ENCODE data around the gene WDR86. TPM values are rescaled to one million over a fixed set of nuclear protein-coding genes. Genes with fewer than 3 reads are reported as not detected.

Gene WDR86
- total and polyA plus RNA-seq, 2 of the 4 experiments (the other 2 are of a cell fraction), result not detected

DNA sequence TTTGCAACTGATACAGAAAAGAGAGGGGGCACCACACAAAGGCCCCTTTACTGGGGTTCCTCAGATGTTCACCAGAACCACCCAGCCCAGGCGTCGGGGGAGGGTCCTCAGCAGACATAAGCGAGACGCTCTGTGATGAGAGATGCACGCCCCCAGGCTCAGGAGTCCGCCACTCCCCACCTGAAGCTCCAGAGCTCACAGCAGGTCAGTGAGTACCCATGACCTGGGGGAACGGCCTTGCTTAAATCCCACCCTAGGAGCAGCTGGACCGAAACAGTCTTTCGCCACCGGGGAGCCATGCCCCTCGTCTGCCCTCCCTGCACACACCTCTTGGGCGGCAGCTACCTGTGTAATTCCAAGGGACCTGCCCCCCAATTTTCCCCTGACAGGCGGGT lies 27.3 kb upstream of the WDR86 start:
- ChIA-PET CTCF (interaction anchor here (1.3 kb wide), 1 partner anchor 69 kb away, joined by 3 read pairs; no protein-coding TSS in a partner anchor), POLR2A (ENCODE audit: unreplicated experiment) (no interaction called here)
- BruUV-seq (replicated peaks), result no TSS peak
- Histone ChIP-seq H4K8ac (ENCODE audit: low read depth in 2 of 2, low read length in 2 of 2) (no peak overlapping the region), H2BK15ac (ENCODE audit: low read depth, low read length) (no peak overlapping the region), H3K14ac (replicated peaks; ENCODE audit: low read depth, low read length) (no peak overlapping the region), H3K4me3 (ENCODE audit: insufficient read depth, low read depth, low read length) (no peak overlapping the region), H2BK20ac (ENCODE audit: low read depth, low read length) (no peak overlapping the region), H3K9ac (ENCODE audit: low read depth, low read length) (no peak overlapping the region), H2AK5ac (ENCODE audit: low read depth, low read length) (no peak overlapping the region), H3K9me3 (ENCODE audit: control insufficient read depth, insufficient read depth, low read length) (no peaks in the 10 kb centered on the region), H3K79me1 (ENCODE audit: low read depth in 1 of 2, low read length in 2 of 2) (no peaks in the 10 kb centered on the region), H3K4me1 (ENCODE audit: control insufficient read depth, insufficient read depth, low read length) (peaks cover 6% of the 10 kb centered on the region; the same call in 1 of the 2 replicates), H3K18ac (ENCODE audit: low read depth, low read length) (no peak overlapping the region), H4K91ac (ENCODE audit: insufficient read depth, low read depth, low read length) (no peak overlapping the region), H3K4me2 (ENCODE audit: low read depth, low read length) (no peak overlapping the region), H3K27ac (ENCODE audit: insufficient read depth, low read length) (no peak overlapping the region), H3K4ac (ENCODE audit: low read depth, low read length) (no peak overlapping the region), H2AK9ac (replicated peaks; ENCODE audit: low read depth, low read length, poor library complexity) (no peak overlapping the region), H4K5ac (ENCODE audit: low read depth, low read length) (no peak overlapping the region), H3K9me1 (ENCODE audit: insufficient read depth, low read length) (no peaks in the 10 kb centered on the region), H3K27me3 (ENCODE audit: control insufficient read depth, insufficient read depth, low read length) (peaks cover 14% of the 10 kb centered on the region), H2BK5ac (ENCODE audit: low read depth, low read length, poor library complexity, severe bottlenecking) (no peak overlapping the region), H3K36me3 (ENCODE audit: control insufficient read depth, insufficient read depth, low read length) (no peaks in the 10 kb centered on the region), H3K56ac (ENCODE audit: extremely low read depth, insufficient read depth, low read length) (no peak overlapping the region), H2BK120ac (ENCODE audit: low read depth, low read length) (no peak overlapping the region), H4K20me1 (ENCODE audit: insufficient read depth, low read length) (no peaks in the 10 kb centered on the region), H2AFZ (replicated peaks; ENCODE audit: low read length, poor library complexity) (no peak overlapping the region), H3K23ac (ENCODE audit: low read depth, low read length) (no peak overlapping the region)
- intact Hi-C loops (cut with micrococcal nuclease) (no loop called here), in situ Hi-C loops (cut with MboI; ENCODE audit: low sequenced_read_pairs) (no loop called here), dilution Hi-C loops (cut with HindIII; ENCODE audit: low sequenced_read_pairs, unreplicated experiment) (no loop called here)
- WGBS, 2 experiments (ENCODE audit: extremely low coverage in 2 of 2, insufficient read length in 1 of 2), result 86% methylated on average over 6 of the region's 13 CpGs; no CpG with 5 or more reads in 1 of the 2 experiments
- DNase-seq, result no peak
- TF ChIP-seq MAFK (IDR thresholded peaks at IDR 0.05; ENCODE audit: low read depth, low read length), result no peak
- no peak for TF ChIP-seq CHD1 (IDR thresholded peaks at IDR 0.05; ENCODE audit: low read depth, low read length)
- no peak for TF ChIP-seq CEBPB (IDR thresholded peaks at IDR 0.05; ENCODE audit: low read depth, low read length)
- TF ChIP-seq MAZ (IDR thresholded peaks at IDR 0.05; ENCODE audit: borderline replicate concordance, low read depth, low read length), result no peak
- no peak for TF ChIP-seq USF2 (IDR thresholded peaks at IDR 0.05; ENCODE audit: low read depth, low read length)
- no peak for TF ChIP-seq MXI1 (IDR thresholded peaks at IDR 0.05; ENCODE audit: borderline replicate concordance, low read depth, low read length)
- TF ChIP-seq, protein P1, sequence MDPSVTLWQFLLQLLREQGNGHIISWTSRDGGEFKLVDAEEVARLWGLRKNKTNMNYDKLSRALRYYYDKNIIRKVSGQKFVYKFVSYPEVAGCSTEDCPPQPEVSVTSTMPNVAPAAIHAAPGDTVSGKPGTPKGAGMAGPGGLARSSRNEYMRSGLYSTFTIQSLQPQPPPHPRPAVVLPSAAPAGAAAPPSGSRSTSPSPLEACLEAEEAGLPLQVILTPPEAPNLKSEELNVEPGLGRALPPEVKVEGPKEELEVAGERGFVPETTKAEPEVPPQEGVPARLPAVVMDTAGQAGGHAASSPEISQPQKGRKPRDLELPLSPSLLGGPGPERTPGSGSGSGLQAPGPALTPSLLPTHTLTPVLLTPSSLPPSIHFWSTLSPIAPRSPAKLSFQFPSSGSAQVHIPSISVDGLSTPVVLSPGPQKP (IDR thresholded peaks at IDR 0.05; ENCODE audit: borderline replicate concordance, low read depth, low read length), result no peak
- TF ChIP-seq POLR2A (IDR thresholded peaks at IDR 0.05; ENCODE audit: low read depth, low read length), result no peak
- no peak for TF ChIP-seq RAD21 (IDR thresholded peaks at IDR 0.05; ENCODE audit: low read length)
- TF ChIP-seq RCOR1 (IDR thresholded peaks at IDR 0.05; ENCODE audit: insufficient replicate concordance, low read length), result no peak
- no peak for TF ChIP-seq SMC3 (IDR thresholded peaks at IDR 0.05; ENCODE audit: low read depth, low read length)
- no peak for TF ChIP-seq RFX5 (IDR thresholded peaks at IDR 0.05; ENCODE audit: low read depth, low read length)
- TF ChIP-seq BHLHE40 (IDR thresholded peaks at IDR 0.05; ENCODE audit: low read depth, low read length), result no peak
- no peak for TF ChIP-seq CTCF (conservative IDR thresholded peaks at IDR 0.05; ENCODE audit: low read depth, low read length)
- TF ChIP-seq NFE2L2 (IDR thresholded peaks at IDR 0.05; ENCODE audit: low read depth, low read length), result no peak
- TF ChIP-seq FOS (IDR thresholded peaks at IDR 0.05; ENCODE audit: low read depth, low read length), result no peak
- ATAC-seq (ENCODE audit: low read depth), result no peak
